HL-60/S4 treated with phorbol 12-myristate 13-acetate at 8.2 ng/mL for 4 days and 3 days (cell line): ENCODE results near the gene IFNGR1.

ENCODE experiments used
- in situ Hi-C: fragments of 300-500 bp; cut with MboI; formaldehyde crosslinking; loops from 2 replicates; pipeline ENCODE4 v1.15.0; 2022; ENCODE audit warnings: low sequenced_read_pairs

The IFNGR1 gene

DNA sequence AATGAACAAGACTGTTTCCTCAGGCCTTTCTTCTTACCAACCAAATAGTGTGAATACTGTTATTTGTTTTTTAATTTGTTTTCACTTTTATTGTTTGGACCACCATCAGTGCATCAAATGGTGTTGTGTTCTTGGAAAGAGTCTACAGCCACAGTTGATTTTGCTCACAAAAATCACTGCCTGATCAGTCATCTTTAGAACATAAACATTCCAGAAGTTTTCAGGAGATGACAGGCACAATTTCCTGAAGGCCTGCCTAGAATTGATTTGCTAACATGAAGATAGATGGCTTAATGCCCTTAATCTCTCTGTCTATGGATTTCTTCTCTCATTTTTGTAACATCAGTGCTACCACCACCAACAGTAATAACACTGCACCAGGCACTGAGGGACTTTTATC, 59.3 kb downstream of the IFNGR1 start:
- in situ Hi-C loops: no loop called here

DNA sequence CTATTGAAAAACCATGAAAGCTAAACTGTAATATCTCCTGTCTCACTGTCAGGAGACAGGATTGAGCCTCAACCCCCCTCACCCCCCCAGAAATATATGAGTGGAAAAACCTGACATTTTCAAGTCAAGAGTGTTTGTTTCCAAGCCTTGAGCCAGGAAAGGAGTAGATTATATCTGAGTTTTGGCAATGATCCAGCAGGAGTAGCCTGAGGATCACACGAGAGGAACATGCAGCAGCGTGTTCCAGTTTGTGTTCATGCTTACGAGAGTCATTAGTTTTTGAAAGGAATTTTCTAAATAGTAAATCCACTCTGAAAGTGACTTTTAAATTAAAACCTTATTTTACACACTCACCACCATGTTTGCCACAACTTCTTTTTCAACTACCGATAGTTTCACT, 61.6 kb downstream of the IFNGR1 start:
- in situ Hi-C loops: no loop called here

DNA sequence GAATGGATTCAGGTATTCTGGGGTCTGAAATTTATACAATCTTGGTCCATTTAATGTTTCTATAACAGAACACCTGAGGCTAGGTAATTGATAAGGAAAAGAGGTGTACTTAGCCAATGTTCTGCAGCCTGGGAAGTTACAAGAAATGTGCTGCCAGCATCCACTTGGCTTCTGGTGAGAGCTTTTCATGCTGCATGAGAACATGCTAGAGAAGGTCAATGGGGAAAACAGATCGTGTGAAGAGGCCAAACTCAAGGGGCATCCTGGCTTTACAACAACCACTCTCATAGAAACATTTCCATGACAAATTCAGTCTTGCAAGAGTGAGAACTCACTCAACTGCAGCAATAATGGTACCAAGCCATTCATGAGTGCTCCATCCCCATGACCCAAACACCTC, 62.5 kb downstream of the IFNGR1 start:
- in situ Hi-C loops: no loop called here

DNA sequence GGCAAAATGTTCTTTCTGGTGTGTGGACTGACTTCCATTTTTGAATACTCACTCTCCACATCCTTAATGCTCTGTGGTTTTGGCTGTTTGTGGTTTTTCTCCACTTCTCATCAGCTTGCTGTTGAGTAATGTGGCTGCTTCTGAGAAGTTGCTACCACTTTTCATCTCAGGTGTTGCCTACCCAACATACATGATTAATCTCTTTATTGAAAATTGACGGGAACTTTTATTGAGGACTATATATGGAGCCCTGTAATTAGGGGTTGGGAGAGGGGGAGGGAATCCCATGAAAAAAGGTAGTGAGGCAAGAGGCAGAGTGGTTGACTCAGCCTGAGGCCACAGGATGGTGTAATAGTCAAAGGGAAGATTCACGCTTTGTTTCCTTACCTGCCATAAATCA, 63.4 kb downstream of the IFNGR1 start:
- in situ Hi-C loops: no loop called here

DNA sequence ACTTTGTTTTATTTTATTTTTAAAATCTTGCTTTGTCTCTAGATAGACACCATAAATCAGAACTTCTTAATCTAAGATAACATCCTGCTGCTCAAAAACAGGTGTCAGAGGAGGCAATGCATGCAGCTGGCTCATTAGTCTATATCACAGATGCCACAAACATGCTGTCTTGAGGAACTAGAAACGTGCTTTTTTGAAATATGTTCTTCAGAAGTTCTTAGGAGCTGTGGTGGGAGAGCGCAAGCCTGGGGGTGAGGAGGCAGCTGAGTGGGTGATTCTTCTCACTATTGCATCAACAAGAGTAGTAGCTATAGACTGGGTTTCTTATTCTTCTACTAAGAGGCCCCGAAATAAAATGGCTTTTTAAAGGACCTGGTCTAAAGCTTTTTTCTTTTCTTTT, 69.1 kb downstream of the IFNGR1 start:
- in situ Hi-C loops: no loop called here

DNA sequence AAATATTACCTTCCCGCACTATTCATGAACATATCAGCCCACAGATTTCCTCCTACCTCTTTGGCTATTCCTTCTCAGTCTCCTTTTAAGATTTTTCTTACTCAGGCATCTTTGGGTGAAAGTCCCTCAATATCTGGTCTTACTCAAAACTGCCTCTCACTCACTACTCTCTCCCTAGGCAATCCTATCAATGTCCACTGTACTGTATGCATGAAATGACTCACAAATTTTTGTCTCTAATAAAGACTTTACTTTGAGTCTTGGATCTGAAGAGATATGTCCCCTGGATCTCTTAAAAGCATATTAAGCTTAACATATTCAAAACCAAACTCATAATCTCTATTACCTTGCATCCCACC, 70.2 kb downstream of the IFNGR1 start:
- in situ Hi-C loops: no loop called here

DNA sequence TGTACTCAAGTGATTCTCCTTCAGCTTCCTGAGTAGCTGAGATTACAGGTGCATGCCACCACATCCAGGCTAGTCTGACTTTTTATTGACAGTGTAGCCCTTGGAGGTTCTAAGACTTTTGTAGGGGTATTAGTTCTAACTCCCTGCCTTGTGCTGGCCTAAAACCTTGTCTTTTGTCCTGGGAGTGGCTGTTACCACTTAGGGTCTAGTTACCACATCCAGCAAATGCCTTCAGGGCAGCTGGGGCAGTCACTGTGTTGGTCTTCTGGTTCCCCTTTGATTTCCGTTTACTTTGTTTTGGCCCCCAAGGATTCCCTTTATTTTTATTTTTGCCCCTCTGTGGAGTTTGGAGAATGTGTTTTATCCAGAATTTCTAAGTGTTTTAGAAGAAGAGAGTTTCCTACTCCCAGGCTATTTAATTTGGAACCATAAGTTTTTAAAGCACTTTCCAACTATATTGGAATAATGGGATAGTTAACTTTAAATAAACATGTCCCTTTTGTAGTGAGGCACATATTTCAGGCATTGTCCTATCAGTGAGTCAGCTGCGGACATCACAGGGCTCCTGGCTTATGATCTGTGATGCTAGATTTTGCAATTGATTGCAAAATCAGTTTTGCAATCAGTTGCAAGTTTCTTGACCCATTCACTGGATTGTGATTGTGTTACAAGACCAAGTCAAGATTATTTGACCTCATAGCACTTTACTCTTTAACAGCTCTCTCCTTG, 70.7 kb downstream of the IFNGR1 start:
- in situ Hi-C loops: no loop called here
